ENCODE measurements around the gene PPP1R1C. TPM values are rescaled to one million over a fixed set of nuclear protein-coding genes. Genes with fewer than 3 reads are reported as not detected.

Gene PPP1R1C
- total RNA-seq, 1 experiment from 2014 or later = 2.8 TPM

GRCh38 chr2:181952404-181953226, 33.0 kb upstream of the PPP1R1C start:
- intact Hi-C loops (cut with micrococcal nuclease; ENCODE audit: unreplicated experiment) = loop anchor here (10.0 kb wide), 1 partner anchor 122 kb away; no protein-coding TSS in a partner anchor
- peaks cover 22% of the 10 kb centered on the region for H3K9me3 Mint-ChIP-seq (ENCODE audit: unreplicated experiment)
- ChIA-PET CTCF (no interaction called here), POLR2A (no interaction called here)
- H3K27me3 Mint-ChIP-seq (ENCODE audit: insufficient read depth, unreplicated experiment) = no peaks in the 10 kb centered on the region
- H3K4me1 Mint-ChIP-seq (ENCODE audit: low read depth, unreplicated experiment) = peaks cover 22% of the 10 kb centered on the region
- TF ChIP-seq CTCF (IDR thresholded peaks at IDR 0.05; ENCODE audit: insufficient read depth in 1 of 2, low read depth in 1 of 2, low read length in 1 of 2, severe bottlenecking in 1 of 2, unreplicated experiment in 1 of 2) = no peak
- H3K36me3 ChIP-seq (ENCODE audit: control insufficient read depth, insufficient read depth, low read length) = no peaks in the 10 kb centered on the region
- no peak for DNase-seq
- no peak overlapping the region for H3K27ac Mint-ChIP-seq (ENCODE audit: unreplicated experiment)
- H3K4me1 ChIP-seq = peaks cover 29% of the 10 kb centered on the region
- no peaks in the 10 kb centered on the region for H3K36me3 Mint-ChIP-seq (ENCODE audit: insufficient read depth, unreplicated experiment)
- no peaks in the 10 kb centered on the region for H3K9me3 ChIP-seq
- no peak overlapping the region for H3K4me3 ChIP-seq (ENCODE audit: low read depth, low read length)
- no TSS peak for BruUV-seq (replicated peaks)
- no peaks in the 10 kb centered on the region for H3K27me3 ChIP-seq (replicated peaks; ENCODE audit: control insufficient read depth, insufficient read depth, low read length)
- no peak overlapping the region for H3K4me3 Mint-ChIP-seq (ENCODE audit: unreplicated experiment)

GRCh38 chr2:181953881-181954537, 31.6 kb upstream of the PPP1R1C start:
- Histone ChIP-seq H3K4me1 (peaks cover 20% of the 10 kb centered on the region), H3K27me3 (replicated peaks; ENCODE audit: control insufficient read depth, insufficient read depth, low read length) (no peaks in the 10 kb centered on the region), H3K9me3 (no peaks in the 10 kb centered on the region), H3K4me3 (ENCODE audit: low read depth, low read length) (no peak overlapping the region), H3K36me3 (ENCODE audit: control insufficient read depth, insufficient read depth, low read length) (no peaks in the 10 kb centered on the region)
- H3K4me1 Mint-ChIP-seq (ENCODE audit: low read depth, unreplicated experiment) = peaks cover 23% of the 10 kb centered on the region
- CTCF ChIA-PET = no interaction called here
- peaks cover 9% of the 10 kb centered on the region for H3K9me3 Mint-ChIP-seq (ENCODE audit: unreplicated experiment)
- BruUV-seq (replicated peaks) = no TSS peak
- no peak overlapping the region for H3K4me3 Mint-ChIP-seq (ENCODE audit: unreplicated experiment)
- no peaks in the 10 kb centered on the region for H3K27me3 Mint-ChIP-seq (ENCODE audit: insufficient read depth, unreplicated experiment)
- H3K27ac Mint-ChIP-seq (ENCODE audit: unreplicated experiment) = no peak overlapping the region
- POLR2A ChIA-PET = no interaction called here
- no peak for DNase-seq
- no peaks in the 10 kb centered on the region for H3K36me3 Mint-ChIP-seq (ENCODE audit: insufficient read depth, unreplicated experiment)
- peak in 1 of 2 experiments; percentile 21 for TF ChIP-seq CTCF (IDR thresholded peaks at IDR 0.05; ENCODE audit: insufficient read depth in 1 of 2, low read depth in 1 of 2, low read length in 1 of 2, severe bottlenecking in 1 of 2, unreplicated experiment in 1 of 2)
- intact Hi-C loops (cut with micrococcal nuclease; ENCODE audit: unreplicated experiment) = loop anchor here (10.0 kb wide), 1 partner anchor 121 kb away; no protein-coding TSS in a partner anchor

- peaks cover 18% of the 10 kb centered on the region for H3K4me1 Mint-ChIP-seq (ENCODE audit: low read depth, unreplicated experiment)
- no TSS peak for BruUV-seq (replicated peaks)
- CTCF ChIA-PET = no interaction called here
- peaks cover 15% of the 10 kb centered on the region for H3K4me1 ChIP-seq
- POLR2A ChIA-PET = no interaction called here
- no peaks in the 10 kb centered on the region for H3K27me3 Mint-ChIP-seq (ENCODE audit: insufficient read depth, unreplicated experiment)
- no peak for DNase-seq
- intact Hi-C loops (cut with micrococcal nuclease; ENCODE audit: unreplicated experiment) = loop anchor here (10.0 kb wide), 1 partner anchor 120 kb away; no protein-coding TSS in a partner anchor
- no peak overlapping the region for H3K4me3 ChIP-seq (ENCODE audit: low read depth, low read length)
- H3K36me3 ChIP-seq (ENCODE audit: control insufficient read depth, insufficient read depth, low read length) = no peaks in the 10 kb centered on the region
- TF ChIP-seq CTCF (IDR thresholded peaks at IDR 0.05; ENCODE audit: insufficient read depth in 1 of 2, low read depth in 1 of 2, low read length in 1 of 2, severe bottlenecking in 1 of 2, unreplicated experiment in 1 of 2) = no peak
- no peaks in the 10 kb centered on the region for H3K9me3 ChIP-seq
- H3K9me3 Mint-ChIP-seq (ENCODE audit: unreplicated experiment) = peaks cover 4% of the 10 kb centered on the region
- H3K27ac Mint-ChIP-seq (ENCODE audit: unreplicated experiment) = no peak overlapping the region
- no peaks in the 10 kb centered on the region for H3K27me3 ChIP-seq (replicated peaks; ENCODE audit: control insufficient read depth, insufficient read depth, low read length)
- H3K36me3 Mint-ChIP-seq (ENCODE audit: insufficient read depth, unreplicated experiment) = no peaks in the 10 kb centered on the region
- H3K4me3 Mint-ChIP-seq (ENCODE audit: unreplicated experiment) = no peak overlapping the region
These were observed 31.1 kb upstream of the PPP1R1C start for GRCh38 chr2:181954538-181954883.

All from Caco-2 (cell line).